NCI-H345 treated with DMSO at 0.1 percent for 48 hours (cell line): ENCODE measurements around the gene FGGY.
"Not testable (repeated sequence)": the region's sequence is repeated elsewhere in the genome, so short reads cannot be mapped to it uniquely, and the experiment has no call there.

ENCODE experiments used
- DNase-seq: peaks from one replicate; lab custom pipeline; 2025; ENCODE audit not compliant: unreplicated experiment; lab: John Stamatoyannopoulos, UW

Gene FGGY

DNA sequence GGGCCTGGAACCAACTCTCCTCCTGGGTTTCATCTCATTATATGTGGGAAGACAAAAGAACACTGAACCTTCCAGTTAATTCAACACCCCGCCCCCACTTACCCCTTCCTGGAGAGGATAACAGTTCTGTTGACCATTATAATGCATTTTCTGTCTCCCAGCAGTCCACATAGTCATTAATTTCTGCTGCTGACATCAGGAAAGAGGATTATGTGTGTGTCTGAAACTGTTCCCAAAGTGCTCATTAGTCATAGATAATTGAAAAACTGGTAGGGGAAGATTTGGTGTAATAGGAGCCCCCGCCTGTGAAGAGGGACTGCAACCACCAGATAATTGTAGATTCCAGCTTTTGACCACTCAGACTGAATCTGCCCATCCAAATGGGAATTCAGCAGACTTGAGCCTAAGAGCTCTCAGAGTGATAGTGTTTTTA is 208.7 kb downstream of the FGGY start:
- no peak for DNase-seq

DNA sequence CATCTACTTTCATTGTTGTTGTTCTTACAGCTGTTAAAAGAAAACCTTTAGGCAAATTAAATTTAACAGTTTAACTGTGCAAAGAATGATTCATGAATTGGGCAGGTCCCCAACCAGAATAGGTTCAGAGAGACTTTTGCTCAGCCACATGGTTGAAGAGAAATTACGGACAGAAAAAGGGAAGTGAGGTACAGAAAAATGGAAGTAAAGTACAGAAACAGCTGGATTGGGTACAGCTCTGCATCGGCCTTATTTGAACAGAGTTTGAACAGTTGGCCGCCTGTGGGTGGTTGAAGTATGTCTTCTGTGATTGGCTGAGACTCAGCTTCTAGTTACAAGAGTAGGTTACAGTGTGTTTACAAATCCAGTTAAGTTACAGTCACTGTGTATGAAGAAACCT is 210.1 kb downstream of the FGGY start:
- DNase-seq = no peak

DNA sequence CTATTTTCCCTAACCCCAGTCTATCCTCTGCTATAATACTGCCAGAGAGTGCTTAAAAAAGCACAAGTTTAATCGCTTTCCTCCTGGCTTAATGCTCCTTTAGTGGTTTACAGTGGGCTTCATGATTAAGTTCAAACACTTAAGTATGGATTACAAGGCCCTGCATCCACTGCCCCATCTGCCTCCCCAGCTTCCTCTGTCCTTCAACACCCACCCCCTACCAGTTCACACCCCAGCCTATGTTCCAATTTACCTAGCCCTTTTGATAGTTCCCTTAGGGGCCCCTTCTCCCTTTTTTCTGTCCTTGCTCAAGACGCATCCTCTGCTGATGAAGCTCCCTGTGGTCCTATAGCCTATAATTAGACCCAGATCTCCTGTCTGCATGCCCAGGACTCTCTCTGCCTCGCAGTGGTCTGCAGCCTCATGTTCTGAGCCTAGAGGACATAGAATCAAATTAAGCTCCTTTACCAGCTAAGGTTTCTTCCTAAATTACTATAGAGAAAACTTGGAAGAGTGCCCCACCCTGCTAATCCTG is 212.5 kb downstream of the FGGY start:
- no peak for DNase-seq

DNA sequence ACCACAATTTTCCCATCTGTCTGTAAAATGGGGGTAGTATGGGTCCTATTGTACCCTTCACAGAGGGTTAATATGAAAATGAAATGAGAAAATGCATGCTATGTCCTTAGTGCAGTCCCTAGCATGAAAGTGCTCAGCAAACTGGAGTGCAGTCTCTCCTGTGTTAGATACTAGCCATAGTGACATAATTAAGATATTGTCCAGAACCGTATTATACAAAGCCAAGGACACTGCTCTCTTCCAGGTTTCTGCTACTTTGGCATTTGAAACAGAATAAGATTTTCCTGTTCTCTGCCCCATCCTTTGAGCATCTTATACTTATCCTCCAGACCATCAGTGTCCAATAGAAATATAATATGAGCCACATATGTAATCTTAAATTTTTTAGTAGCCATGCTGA is 213.4 kb downstream of the FGGY start:
- DNase-seq = no peak

DNA sequence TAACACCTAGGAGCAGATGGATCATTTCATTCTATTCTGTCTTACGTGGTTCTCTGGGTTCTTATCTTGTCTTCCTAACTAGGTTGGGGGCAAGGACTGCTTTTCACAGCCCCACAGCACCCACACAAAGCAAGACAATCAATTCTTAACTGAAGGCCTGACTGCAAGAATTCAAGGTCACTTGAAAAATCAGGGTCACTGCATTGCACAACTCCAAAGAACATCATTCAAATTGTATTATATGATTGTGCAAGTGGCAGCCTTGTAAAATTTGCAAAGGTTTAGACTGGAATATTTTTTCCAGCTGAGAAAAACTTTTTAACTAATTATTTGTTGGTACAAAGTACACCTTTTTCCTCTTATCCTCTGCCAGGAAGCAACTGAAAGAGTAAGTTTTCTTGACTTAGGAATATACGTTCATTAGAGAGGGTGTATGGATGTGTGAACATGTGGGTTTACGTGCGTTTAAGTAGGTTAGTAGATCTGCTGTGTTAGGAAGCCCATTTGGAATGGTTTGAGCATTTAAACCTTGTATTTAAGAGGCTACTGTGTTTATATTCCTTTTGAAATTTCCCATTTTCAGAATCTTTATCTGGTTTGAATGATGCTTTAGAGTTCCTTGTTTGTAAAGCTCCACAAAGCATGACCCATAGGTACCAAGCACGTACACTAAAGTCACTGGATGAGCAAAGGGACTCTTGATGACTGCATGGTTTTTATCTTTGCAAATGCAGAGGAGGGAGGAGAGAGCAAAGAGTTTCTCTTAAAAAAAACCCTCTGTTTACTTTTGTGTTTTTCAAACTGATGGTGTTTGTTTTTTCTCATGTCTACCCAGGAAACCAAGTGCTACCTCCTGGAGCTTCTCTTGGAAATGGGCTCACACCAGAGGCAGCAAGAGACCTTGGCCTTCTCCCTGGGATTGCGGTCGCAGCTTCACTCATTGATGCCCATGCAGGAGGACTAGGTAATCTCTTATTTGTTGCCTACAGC is 214.9 kb downstream of the FGGY start:
- DNase-seq = no peak

DNA sequence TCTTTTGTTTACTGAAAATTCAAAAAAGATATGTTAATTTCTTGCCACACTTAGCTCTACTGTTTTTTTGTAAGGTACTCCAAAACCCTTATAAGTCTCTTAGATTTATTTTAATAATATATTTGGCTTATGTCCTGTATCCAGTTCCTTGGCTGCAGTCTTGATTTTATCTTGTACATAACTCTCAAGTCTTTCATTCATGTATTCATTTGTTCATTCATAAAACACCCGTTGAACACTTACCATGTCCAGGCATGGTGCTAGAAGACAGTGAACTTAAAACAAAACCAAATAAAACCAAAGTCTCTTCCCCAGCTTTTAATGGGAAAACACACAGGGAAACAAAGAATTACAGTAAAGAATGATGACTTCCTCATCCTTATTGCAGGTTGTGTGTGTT is 215.8 kb downstream of the FGGY start:
- no peak for DNase-seq

DNA sequence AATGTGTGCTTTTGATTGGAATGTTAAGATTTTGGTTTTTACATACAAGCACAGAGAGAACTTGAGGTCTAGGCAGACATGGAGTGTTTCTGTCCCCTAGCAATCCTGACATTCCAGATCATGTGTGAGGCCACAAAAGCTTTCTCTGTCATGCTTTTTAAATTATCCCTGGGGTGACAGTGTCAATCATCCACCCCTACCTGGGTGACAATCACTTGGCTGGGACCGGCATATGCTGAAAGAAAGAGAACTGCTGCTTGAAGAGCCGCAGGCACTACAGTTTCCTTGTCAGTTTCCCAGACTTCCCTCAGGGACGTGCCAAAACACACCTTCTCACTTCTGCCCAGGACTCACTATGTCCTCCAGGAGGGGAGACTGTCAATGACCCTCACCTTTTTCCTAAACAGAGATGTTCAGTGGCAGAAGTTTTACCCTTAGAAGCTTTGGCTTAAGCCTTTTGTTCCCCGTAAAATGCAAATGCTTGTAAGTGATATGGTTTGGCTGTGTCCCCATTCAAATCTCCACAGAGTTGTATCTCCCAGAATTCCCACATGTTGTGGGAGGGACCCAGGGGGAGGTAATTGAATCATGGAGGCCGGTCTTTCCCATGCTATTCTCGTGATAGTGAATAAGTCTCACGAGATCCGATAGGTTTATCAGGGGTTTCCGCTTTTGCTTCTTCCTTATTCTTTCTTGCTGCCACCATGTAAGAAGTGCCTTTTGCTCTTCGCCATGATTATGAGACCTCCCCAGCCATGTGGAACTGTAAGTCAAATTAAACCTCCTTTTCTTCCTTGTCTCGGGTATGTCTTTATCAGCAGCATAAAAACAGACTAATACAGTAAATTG is 217.4 kb downstream of the FGGY start:
- DNase-seq = no peak

DNA sequence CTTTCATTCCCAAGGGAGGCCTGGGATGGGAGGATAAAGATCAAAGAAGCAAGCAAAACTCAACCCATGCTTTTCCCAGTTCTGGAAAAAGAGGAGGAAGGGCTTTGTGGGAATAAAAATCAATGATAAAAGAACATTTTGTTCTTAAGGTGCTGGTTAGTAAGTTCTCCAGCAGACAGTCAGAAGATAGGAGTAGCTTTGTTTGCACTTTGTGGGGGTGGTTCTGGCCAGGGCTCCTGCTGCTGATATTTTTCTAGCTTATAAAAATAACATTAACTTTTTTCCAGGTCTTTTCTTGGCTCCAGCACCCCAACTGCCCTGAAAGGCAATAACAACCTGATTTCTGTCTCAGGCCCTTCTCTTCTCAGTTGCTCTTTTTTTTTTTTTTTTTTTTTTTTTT is 220.0 kb downstream of the FGGY start:
- no peak for DNase-seq

DNA sequence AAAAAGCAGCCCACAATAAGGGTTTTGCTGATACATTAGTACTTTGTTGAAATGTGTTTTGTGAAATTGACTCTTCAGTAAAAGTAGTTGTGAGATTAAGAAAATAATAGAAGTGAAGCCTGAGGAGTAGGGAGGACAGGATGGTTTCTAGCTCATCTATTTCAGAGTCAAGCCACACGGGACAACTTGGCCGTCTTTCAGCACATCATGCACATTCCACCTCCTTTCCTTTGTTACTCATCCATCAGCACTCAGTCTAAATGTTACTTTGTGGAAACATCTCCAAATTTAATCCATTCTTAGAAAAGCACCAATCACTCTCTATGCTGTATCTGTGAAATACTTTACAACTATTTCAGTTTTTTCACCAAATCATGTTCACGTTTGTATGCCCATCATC is 223.3 kb downstream of the FGGY start:
- no peak for DNase-seq

DNA sequence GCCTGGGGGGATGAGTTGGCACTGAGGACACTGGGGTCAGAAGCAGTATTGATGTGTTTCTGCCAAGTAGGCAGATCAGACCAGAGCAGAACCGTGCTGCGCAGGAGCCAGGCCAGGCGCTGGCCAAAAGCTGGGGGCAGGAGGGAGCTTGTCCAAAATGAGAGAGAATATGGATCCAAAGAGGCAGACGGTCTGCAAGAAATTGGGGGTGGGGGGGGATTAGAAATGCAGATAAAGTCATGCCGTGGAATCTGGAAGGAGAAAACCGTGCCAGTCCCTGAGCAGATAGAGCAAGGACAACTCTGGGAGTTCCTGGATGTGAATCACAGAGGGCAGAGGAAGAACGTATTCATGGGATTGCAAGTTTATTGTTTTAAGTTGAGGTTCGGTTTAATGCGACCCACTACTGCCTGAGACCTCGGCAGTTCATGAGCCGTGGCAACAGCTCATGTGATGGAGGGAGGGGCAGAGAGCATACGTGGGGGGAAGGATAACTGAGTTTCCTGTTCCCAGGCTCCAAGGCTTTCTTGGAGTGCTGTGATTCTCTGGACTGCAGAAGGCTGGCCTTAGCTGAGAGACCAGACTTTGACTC is 224.0 kb downstream of the FGGY start:
- DNase-seq = no peak

DNA sequence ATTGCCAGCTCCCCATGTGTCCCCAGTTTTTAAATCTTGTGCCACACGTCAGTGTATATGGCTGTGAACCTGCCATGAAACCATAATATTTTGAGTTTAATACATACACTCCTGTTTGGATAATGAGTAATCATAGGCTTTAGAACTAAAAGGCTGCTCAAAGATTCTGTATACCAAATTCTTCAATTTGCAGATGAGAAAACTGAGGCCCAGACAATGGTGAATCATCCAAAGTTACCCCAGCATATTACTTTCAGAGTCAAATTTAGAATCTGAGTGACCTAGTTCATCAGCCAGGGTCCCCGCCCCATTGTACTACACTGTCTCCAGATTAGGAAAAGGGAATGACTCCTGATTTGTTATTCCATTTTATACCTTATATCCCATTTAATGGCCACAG is 224.6 kb downstream of the FGGY start:
- no peak for DNase-seq

DNA sequence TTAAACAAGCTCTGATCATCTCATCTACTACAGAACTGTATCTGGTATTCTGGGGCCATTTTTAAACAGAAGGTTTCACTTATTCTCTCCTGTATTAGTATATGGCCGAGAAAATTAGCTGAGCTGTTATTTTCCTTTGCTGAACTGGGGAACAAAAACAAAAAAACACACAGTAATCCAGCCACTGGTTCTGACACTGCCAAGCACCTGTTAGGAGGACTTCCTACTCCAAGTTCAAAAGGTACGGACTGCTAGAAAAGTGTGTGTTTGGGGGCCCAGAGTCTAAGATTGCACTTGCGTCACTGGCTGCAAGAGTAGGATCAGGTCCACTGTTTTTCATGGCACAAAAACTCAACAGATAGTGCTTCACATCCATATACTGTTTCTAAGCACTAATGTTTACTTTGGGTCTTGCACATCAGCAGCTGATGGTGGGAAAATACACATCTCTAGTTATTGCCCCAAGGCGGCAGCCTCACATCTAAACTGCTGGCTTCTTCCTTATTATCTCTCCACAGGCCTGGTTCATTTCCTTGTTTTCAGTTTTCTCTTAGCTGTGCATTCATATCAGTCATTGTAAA is 226.1 kb downstream of the FGGY start:
- no peak for DNase-seq

DNA sequence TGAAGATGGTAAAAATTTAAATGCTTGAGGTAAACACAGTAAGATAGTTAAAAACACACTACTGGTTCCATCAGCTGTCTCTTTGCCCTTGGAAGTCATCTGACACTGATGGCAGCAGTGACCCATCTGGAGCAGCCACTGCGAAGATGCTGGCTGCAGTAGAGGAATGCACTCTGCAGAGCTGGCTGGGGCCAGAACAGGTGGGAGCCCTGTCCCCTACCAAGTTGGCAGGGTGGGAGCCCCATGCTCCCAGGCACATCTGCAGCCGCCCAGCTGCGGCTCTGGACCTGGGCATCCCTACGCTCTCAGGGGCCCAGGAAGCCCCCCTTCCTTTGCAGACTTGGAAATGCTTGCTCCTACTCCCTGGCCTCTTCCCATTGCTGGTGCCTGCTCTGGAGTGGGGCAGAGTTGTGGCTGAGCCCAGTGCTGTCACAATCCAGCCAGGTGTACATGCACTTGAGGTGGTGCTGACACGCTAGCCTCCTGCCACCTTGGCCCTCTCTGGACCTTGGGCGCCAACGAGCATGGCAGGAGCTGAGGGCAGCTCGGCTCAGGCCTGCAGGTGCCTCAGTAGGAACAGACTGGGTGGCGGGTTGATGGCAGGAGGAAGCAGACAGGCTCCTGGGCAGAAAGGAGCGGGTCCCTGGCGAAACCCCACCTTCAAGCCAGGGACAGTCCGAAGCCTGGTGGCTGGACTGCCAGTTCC is 227.0 kb downstream of the FGGY start:
- no peak for DNase-seq

DNA sequence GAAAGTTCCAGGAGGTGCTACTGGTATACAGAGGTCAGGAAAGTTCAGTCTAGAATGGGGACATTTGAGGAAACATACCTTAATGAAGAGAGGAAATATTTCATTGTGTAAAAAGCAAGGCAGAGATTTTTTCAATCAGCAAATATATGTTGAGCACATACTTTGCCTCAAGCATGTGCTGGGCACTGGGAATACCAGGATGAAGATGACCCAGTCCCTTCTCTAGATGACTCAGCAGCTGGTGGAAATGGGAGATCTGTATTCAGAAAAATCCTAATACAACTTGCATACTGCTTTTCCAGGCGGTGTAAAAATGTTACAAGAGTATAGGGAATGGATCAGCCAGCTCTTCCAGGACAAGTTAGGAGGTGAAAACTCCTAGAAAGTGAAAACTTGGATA is 229.3 kb downstream of the FGGY start:
- DNase-seq = no peak

DNA sequence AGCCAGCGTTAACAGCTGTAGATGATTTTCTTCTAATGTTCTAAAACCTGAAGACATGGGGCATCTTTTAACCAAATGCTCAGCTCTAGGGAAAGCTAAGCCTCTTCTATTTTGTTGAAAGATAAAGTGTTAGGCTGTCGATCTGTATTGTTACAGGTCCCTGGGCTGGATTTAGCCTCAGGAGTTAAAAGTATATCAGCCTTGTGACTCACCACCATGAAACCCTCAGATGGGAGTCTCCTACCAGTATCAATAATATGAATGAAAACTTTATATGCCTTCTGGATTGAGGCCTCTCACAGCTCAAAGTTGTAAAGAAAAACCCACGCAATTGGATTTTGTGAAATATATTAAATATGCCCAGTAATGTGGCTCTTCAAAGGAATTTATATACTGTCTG is 231.6 kb downstream of the FGGY start:
- DNase-seq = no peak

DNA sequence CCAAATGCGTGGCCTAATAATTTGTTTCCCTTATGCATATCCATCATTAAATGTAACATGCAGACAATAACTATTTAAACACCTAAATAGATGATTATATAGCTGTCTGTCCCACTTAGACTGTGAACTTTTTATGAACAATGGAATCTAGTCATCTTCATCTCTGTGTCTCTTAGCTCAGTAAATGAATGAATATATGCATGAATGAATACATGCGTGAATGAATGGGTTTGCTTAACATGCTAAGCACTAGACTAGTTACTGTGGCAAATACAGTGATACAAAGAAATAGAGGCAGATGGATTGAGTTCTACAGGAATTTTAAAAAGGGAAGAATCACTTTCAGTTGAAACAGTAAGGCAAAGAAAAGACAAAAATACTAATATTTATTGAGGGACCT is 232.0 kb downstream of the FGGY start:
- no peak for DNase-seq

DNA sequence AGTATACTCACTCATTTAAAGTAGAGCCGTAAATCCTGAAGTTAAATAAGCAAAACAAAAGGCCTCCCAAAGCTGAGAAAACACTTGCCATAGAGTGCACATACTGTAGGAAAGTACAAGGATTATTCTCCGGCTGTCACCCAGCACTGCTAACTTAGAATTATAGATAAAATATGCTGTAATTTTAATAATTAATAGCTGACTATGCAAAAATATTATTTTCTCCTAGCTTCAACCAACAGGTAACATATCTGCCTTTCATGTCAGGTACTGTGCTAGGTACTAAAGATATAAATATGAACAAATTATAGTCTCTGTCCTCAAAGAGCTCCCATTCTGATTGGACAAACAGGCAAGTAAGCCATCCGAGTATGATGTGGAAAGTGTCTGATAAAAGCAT is 233.2 kb downstream of the FGGY start:
- no peak for DNase-seq

DNA sequence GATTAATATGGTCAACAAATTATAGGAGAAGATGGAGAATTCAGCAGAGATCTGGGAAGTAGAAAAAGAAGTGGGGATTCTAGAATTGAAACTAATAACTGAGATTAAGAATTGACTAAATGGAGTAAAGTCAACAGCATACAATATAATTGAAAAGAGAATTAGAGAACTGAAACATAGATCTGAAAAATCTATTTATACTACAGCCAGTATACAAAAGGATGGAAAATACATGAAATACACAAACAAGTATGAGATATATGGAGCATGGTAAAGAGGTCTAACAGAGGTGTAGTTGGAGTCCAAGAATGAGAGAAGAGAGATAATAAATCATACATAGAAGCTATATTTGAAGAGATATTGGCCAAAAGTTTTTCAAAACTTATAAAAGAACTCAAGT is 235.2 kb downstream of the FGGY start:
- no peak for DNase-seq

DNA sequence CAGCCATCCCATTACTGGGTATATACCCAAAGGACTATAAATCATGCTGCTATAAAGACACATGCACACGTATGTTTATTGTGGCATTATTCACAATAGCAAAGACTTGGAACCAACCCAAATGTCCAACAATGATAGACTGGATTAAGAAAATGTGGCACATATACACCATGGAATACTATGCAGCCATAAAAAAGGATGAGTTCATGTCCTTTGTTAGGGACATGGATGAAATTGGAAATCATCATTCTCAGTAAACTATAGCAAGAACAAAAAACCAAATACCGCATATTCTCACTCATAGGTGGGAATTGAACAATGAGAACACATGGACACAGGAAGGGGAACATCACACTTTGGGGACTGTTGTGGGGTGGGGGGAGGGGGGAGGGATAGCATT is 241.6 kb downstream of the FGGY start:
- not testable (repeated sequence) for DNase-seq

DNA sequence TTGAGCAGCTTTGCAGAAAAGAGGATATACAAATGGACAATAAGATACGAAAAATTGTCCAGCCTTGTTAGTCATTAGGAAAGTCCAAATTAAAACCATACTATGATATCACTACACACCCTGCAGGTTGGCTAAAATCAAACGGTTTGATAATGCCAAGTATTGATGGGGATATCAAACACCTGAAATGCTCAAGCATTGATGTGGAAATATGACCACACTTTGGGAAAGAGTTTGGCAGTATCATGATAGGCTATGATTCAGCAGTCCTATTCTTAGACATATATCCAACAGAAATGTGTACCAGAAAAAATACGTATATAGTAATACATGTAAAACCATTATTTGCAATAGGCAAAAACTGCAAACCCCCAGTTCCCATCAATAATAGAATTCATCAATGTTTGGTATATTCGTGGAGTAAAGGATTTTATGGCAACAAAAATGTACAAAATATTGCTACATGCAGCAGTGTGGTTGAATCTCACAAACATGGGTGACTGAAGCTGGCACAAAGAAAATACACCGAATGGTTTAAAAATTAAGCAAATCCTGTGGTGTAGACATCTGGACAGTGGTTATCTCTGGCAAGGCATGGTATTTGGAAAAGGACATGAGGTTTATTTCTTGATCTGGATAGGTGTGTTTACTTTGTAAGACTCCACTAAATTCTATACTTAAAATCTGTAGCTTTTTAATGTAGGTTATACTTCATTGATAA is 243.2 kb downstream of the FGGY start:
- no peak for DNase-seq
